ENCODE results near the gene STAT5A.
"Not testable (repeated sequence)": the region's sequence is repeated elsewhere in the genome, so short reads cannot be mapped to it uniquely, and the experiment has no call there.

STAT5A gene

DNA sequence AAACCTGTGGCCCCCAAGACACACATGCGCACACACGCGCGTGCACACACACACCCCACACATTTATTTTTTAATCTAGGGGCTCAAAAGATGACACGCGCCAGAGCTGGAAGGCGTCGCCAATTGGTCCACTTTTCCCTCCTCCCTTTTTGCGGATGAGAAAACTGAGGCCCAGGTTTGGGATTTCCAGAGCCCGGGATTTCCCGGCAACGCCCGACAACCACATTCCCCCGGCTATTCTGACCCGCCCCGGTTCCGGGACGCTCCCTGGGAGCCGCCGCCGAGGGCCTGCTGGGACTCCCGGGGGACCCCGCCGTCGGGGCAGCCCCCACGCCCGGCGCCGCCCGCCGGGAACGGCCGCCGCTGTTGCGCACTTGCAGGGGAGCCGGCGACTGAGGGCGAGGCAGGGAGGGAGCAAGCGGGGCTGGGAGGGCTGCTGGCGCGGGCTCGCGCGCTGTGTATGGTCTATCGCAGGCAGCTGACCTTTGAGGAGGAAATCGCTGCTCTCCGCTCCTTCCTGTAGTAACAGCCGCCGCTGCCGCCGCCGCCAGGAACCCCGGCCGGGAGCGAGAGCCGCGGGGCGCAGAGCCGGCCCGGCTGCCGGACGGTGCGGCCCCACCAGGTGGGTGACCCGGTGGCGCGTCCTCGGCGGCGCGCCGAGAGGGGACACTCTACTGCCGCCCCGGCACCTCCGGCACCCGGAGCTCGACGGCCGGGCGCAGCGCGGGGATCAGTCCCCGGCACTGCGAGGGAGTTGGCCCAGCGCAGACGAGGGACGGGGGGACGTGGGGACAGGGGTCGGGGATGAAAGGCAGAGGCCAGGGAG, at the start of gene STAT5A:
Gene STAT5A (plus strand): TSS at position 522 of the 826 bp plus-strand sequence. CDS start 914 bp downstream, outside the sequence.
- DNase-seq (ENCODE audit: low read depth, low spot score) = peak; percentile 89

DNA sequence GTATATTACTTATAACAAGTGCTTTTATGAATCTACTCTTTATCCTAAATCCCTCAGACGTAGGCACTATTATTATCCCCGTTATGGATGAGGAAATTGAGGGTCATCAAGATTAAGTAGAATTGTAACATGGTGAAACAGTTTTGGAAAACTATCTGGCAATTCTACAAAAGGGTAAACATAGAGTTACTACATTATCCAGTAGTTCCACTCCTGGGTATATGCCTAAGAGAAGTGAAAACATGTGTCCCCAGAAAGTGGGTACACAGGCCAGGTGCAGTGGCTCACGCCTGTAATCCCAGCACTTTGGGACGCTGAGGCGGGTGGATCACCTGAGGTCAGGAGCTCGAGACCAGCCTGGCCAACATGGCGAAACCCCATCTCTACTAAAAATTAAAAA, 48.7 kb upstream of the STAT5A start:
- DNase-seq (ENCODE audit: low read depth, low spot score) = not testable (repeated sequence)

DNA sequence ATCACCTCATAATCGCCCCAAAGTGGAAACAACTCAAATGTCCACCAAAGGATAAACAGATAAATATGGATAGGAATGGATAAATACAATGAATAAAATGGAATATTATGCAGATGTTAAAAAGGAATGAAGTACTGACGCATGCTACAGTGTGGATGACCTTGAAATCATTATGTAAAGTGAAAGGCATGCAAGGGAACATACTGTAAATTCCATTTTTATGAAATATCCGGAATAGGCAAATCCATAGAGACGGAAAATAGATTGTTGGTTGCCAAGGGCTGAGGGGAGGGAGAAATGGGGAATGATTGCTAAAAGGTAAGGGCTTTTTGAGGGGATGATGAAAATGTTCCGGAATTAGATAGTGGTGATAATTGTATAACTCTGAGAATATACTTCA, 48.1 kb upstream of the STAT5A start:
- DNase-seq (ENCODE audit: low read depth, low spot score) = no peak

DNA sequence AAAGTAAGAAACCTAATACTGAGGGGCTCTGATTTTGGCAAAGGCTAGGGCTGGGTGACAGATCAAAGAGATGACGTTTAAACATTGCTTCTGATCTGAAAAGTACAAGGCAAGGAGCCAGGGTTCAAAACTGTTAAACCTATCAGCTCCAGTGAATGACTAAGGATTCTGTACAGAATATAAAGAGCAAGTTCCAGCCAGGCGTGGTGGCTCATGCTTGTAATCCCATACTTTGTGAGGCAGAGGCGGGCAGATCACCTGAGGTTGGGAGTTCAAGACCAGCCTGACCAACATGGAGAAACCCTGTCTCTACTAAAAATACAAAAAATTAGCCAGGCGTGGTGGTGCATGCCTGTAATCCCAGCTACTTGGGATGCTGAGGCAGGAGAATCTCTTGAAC, 47.4 kb upstream of the STAT5A start:
- DNase-seq (ENCODE audit: low read depth, low spot score) = not testable (repeated sequence)

DNA sequence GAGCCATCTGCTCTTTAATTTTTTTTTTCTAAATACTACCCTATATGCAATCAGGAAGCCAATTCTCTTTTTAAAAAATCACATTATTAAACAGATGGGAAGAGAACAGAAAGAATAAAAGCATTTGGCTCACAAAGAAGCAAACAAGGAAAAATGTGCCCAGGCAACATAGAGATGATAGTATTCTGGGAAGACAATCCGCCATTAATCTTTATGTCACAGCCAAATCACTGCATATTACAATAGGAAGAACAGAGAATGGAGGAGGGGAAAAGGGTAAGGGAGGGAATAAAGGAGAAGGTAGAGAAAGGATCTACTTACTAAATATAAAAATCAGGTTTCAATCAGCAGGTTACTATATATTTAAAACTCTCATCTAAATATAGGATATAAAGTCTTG, 46.4 kb upstream of the STAT5A start:
- no peak for DNase-seq (ENCODE audit: low read depth, low spot score)

DNA sequence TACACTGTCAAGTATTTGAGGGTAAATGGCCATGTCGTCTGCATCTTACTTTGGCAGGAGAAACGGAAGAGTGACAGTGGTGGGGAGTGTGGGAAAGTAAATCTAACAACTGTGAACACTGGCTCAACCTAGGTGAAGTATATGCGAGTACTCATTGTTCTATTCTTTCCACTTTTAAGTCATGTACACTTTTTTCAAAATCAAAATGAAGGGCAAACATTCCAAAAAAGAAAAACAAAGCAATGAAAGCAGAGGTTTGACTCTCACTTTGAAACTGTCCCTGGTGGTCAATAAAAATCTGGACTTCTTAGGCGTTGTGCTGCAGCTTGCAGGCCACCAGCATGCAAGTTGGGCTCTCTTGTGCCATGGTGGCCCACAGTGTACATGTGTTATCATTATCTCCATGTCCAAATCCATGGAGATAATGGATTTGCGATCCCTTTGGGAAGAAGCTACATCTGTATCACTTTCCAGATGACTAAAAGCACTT, 44.8 kb upstream of the STAT5A start:
- DNase-seq (ENCODE audit: low read depth, low spot score) = no peak

DNA sequence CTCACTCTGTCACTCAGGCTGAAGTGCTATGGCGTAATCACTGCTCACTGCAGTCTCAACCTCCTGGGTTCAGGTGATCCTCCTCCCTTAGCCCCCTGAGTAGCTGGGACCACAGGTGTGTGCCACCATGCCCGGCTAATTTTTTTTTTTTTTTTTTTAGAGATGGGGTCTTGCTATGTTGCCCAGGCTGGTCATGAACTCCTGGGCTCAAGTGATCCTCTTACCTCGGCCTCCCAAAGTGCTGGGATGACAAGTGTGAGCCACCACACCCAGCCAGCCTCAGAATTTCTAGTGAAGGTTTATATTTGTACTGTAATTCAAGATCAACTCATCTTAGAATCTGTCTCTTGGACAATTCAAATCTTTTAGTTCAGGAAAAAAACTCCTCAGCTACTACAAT, 44.2 kb upstream of the STAT5A start:
- DNase-seq (ENCODE audit: low read depth, low spot score) = not testable (repeated sequence)

DNA sequence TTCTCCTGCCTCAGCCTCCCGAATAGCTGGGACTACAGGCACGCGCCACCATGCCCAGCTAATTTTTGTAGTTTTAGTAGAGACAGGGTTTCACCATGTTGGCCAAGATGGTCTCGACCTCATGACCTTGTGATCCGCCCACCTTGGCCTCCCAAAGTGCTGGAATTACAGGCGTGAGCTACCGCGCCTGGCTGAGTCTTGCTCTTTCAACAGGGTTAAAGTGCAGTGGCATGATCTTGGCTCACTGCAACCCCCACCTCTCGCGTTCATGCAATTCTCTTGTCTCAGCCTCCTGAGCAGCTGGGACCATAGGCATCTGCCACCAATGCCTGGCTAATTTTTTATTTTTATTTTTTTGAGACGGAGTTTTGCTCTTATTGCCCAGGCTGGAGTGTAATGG, 43.1 kb upstream of the STAT5A start:
- not testable (repeated sequence) for DNase-seq (ENCODE audit: low read depth, low spot score)

DNA sequence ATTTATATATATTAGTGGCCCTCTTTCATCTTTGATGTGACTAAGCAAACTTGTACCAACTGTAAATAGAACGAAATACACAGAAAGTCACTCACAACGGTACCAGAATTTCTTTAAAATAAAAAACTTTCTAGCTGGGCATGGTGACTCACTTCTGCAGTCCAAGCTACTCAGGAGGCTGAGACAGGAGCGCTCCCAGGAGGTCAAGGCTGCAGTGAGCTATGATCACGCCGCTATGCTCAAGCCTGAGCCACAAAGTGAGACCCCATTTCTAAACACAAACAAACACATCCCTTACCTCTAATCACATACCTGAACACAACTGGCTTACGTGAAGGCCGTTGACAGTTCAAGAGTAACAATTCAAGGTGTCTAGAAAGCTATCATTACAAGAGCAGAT, 41.8 kb upstream of the STAT5A start:
- DNase-seq (ENCODE audit: low read depth, low spot score) = peak; percentile 48

DNA sequence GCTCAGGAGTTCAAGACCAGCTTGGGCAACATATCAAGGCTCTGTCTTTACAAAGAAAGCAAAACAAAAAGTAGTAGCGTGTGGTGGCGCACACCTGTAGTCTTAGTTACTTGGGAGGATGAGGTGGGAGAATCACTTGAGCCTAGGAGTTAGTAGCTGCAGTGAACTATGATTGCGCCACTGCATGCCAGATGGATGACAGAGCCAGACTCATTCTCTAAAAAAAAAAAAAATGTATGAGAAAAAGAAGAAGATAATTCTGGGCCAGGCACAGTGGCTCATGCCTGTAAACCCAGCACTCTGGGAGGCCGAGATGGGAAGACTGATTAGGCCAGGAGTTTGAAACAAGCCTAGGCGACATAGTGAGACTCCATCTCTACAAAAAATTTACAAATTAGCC, 40.6 kb upstream of the STAT5A start:
- DNase-seq (ENCODE audit: low read depth, low spot score) = no peak

DNA sequence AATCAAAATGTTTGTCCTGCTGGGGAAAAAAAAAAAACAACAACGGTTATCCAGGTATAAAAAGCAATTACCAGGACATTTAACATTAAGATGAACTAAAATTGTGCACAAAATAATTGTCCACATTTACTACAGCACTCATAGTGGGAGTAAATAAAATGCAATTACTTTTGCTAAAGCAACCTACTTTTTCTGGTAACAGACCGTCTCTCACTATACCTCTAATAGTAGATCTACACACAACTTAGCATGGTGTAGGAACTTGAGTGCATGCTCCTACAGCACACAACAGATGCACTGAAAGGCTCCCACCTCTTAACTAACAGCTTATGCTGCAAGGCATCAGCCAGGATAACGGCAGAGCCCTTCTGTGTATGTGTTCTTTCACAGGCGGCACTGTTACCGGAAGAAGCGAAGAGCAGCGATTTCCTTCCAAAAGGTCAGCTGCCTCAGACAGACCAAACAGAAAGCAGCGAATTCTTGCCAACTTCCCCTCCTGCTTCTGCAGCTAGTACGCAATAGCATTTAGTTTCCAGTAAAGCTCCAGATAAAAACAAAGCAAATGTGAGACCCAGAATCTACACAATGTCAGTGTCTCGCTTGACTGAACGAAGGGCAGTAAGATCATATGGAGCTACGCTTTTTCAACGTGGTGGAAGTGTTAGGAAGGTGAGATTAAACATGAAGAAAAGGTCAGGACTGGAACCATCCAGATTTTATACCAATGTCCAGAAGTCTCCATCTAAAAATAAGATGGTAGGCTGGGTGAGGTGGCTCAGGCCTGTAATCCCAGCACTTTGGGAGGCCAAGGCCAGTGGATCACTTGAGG, 39.7 kb upstream of the STAT5A start:
- peak; percentile 81 for DNase-seq (ENCODE audit: low read depth, low spot score)

DNA sequence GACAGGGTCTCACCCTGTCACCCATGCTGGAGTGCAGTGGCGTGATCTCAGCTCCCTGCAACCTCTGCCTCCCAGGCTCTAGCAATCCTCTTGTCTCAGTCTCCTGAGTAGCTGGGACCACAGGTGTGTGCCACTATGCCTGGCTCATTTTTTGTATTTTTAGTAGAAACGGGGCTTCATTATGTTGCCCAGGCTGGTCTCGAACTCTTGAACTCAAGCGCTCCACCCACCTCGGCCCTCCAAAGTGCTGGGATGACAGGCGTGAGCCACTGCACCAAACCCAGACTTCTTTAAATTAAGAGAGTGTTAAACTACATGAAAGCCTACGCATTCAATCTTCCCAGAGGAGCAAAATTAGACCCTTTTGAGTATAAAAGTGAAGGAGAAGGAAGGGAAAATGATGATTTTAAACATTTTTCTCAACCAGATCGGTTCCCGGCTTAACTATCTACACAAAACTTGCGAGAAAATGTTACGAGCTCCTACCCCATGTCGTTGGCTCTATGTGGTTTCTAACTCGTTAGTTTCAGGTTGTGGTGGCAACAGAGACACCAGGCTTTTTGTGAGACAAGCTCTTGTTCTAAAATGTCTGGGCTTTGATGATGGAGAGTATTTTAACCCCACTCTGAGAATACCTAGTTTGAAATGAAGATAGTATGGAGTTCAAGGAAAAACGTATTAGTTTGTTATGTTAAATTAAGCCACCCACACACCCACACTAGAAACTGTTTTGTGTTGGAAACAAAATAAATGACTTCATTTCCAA, 38.4 kb upstream of the STAT5A start:
- DNase-seq (ENCODE audit: low read depth, low spot score) = no peak

DNA sequence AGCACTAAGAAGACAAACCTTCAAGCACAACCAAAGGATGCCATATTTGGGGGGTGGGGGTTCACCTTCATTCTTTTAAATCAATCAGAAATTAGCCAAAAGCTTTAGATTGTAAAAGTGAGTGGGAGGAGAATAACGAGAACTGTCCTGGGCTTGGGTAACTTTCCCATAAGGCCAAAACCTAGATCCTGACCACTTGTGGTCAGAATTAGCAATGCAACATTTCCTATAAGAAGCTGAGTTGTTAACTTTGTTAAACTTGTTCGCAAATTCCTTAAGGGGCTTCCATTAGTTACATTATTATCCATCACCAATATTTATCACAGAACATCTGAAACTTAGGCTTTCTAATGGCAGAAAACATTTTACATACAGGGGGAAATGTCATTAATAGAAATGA, 37.2 kb upstream of the STAT5A start:
- DNase-seq (ENCODE audit: low read depth, low spot score) = peak; percentile 17

DNA sequence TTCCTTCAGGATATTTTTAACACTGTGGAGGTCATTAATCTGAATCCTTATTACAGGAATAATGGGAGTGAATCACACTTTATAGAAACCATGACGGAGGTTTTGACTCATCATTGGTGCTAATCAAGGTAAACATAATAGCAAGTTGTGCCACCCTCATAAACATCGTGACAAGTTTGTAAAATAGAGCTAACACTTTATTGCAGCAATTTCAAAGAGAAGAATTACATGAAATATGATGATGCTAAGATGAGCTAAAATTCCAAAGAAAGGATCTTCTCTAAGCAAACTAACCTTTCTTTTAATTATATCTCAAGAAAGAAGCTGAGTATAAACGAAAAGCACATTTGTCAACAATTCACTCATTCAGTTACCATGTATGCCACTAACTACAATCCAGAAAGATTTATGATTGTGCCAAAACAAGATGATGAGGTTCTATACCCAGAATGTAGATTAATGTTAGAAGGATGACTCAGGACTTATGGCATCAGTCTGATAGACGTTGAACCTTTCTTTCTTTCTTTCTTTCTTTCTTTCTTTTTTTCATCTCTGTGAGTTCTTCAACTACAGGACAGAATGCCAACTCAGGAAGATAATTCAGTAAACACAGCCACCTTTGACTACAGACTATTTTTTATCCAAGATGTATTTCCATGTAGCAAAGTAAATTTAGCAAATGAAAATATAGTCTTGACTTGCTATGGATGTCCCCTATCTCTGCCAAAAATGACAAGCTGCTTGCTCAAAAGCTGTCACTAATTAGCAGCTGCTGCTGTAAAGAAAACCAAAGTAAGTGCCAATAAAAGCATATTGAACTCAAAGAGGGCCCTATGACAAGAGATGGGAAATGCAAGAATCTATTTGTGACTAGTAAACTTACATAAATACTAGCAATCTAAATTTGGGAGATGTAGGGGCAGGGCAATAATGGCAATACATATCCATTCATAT, 35.4 kb upstream of the STAT5A start:
- DNase-seq (ENCODE audit: low read depth, low spot score) = peak; percentile 36

DNA sequence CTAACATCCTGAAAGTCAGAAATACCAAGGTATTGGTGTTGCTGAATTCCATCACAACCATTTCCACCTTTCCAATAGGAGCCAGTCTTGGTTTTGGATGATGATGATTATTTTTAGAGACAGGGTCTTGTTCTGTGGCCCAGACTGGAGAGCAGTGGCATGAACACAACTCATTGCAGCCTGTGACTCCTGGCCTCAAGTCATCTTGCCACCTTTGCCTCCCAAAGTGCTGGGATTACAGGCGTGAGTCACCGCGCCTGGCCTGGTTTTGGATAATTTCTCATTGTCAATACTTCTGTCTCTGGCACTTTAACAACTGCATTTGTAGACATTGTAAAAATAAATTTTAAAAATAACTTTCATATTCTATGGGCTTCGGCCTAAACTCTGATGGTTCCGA, 34.7 kb upstream of the STAT5A start:
- no peak for DNase-seq (ENCODE audit: low read depth, low spot score)

DNA sequence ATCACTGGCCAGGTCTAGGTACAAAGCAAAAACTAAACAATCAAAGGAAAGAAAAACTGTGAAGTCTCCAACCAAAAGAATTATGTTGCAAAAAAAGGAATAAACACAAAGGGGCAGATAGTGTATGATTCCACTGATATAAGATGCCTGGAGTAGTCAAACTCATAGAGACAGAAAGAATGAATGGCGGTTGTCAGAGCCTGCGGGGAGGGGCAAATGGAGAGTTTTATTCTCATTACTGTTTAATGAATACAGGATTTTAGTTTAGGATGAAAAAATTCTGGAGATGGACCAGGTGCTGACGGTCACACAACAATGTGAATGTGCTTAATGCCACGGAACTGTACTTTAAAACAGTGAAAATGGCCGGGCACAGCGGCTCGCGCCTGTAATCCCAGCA, 32.9 kb upstream of the STAT5A start:
- DNase-seq (ENCODE audit: low read depth, low spot score) = no peak

DNA sequence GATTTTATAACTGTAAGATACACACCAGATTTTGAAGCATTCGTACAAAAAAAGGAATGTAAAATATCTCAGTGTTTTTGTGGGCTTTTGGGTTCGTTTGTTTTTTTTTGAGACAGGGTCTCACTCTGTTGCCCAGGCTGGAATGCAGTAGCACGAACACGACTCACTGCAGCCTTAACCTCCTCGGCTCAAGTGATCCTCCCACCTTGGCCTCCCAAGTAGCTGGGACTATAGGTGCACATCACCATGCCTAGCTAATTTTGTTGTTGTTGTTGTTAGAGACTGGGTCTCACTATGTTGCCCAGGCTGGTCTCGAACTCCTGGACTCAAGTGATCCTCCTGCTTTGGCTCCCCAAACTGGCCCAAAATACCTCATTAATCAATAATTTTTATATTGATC, 28.0 kb upstream of the STAT5A start:
- no peak for DNase-seq (ENCODE audit: low read depth, low spot score)

DNA sequence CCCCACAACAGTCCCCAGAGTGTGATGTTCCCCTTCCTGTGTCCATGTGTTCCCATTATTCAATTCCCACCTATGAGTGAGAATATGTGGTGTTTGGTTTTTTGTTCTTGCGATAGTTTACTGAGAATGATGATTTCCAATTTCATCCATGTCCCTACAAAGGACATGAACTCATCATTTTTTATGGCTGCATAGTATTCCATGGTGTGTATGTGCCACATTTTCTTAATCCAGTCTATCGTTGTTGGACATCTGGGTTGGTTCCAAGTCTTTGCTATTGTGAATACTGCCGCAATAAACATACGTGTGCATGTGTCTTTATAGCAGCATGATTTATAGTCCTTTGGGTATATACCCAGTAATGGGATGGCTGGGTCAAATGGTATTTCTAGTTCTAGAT, 23.9 kb upstream of the STAT5A start:
- DNase-seq (ENCODE audit: low read depth, low spot score) = not testable (repeated sequence)

DNA sequence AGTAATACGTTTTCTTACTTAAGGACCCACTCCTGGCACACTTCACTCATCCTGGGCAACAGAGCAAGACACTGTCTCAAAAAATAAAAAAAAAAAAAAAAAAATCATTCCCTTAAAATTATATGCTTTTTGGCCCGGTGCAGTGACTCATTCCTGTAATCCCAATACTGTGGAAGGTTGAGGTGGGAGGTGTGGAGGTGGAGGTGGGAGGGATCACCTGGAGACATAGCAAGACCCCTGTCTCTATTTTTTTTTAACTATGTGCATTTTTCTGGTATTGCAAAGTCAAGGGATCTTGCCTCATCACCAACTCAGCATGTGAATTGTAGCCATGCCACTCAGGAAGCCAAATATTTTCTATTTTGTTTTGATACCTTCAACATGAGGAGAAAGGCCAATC, 21.8 kb upstream of the STAT5A start:
- DNase-seq (ENCODE audit: low read depth, low spot score) = no peak

DNA sequence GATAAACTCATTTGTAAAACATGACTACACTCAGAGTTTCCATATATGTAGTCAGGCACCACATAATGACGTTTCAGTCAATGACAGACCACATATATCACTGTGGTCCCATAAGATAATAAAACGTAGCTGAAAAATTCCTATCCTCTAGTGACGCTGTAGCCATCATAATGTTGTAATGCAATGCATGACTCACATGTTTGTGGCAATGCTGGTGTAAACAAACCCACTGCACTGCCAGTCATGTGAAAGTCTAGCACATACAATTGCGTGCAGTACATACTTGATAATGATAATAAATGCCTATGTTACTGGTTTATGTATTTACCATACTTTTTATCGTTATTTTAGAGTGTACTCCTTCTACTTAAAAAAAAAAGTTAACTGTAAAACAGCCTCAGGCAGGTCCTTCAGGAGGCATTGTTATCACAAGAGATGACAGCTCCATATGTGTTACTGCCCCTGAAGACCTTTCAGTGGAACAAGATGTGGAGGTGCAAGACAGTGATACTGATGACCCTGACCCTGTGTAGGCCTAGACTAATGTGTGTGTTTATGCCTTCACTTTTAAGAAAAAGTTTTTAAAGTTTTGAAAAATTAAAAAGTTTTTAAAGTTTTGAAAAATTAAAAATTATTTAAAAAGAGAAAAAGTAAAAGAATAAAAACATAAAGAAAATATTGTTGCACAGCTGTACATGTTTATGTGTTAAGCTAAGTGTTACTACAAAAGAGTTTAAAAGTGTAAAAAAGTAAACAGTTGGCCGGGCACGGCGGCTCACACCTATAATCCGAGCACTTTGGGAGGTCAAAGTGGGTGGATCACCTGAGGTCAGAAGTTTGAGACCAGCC, 21.2 kb upstream of the STAT5A start:
- DNase-seq (ENCODE audit: low read depth, low spot score) = peak; percentile 83
